HT-29 (cell line): ENCODE results near the gene SPATA46. TPM values are rescaled to one million over a fixed set of nuclear protein-coding genes. Genes with fewer than 3 reads are reported as not detected.
"Not testable (repeated sequence)": the region's sequence is repeated elsewhere in the genome, so short reads cannot be mapped to it uniquely, and the experiment has no call there.

Experiments used
- DNase-seq: peaks from one replicate; pipeline ENCODE4 v3.0.0-alpha.2; 2015; ENCODE audit warnings: low spot score
- total RNA-seq: library from RNA; depleted of rRNA; stranded (reverse); fragments of >200 nt; shearing (Covaris generic); gene quantifications from 2 replicates; pipeline ENCODE4 v1.2.3, GENCODE V29; 2014

Gene SPATA46
- total RNA-seq, 1 experiment from 2014 or later, result not detected

- peak; percentile 53 for DNase-seq
Measured at GRCh38 chr1:162357681-162358266, 18.9 kb downstream of the SPATA46 start.

- no peak for DNase-seq
Measured at GRCh38 chr1:162353702-162354101, 23.0 kb downstream of the SPATA46 start.

- no peak for DNase-seq
Measured at GRCh38 chr1:162353078-162353477, 23.6 kb downstream of the SPATA46 start.

GRCh38 chr1:162351874-162352273, 24.8 kb downstream of the SPATA46 start:
- not testable (repeated sequence) for DNase-seq

GRCh38 chr1:162351246-162351842, 25.3 kb downstream of the SPATA46 start:
- no peak for DNase-seq

GRCh38 chr1:162349635-162350330, 26.9 kb downstream of the SPATA46 start:
- DNase-seq, result peak; percentile 71

GRCh38 chr1:162347281-162347680, 29.4 kb downstream of the SPATA46 start:
- peak; percentile 62 for DNase-seq

- DNase-seq, result no peak
Measured at GRCh38 chr1:162343470-162343869, 33.2 kb downstream of the SPATA46 start.

GRCh38 chr1:162342452-162342983, 34.1 kb downstream of the SPATA46 start:
- no peak for DNase-seq

- no peak for DNase-seq
Measured at GRCh38 chr1:162336621-162337285, 39.9 kb downstream of the SPATA46 start.

GRCh38 chr1:162335126-162335525, 41.5 kb downstream of the SPATA46 start:
- no peak for DNase-seq

GRCh38 chr1:162333991-162334390, 42.7 kb downstream of the SPATA46 start:
- no peak for DNase-seq

GRCh38 chr1:162329826-162330225, 46.8 kb downstream of the SPATA46 start:
- DNase-seq, result no peak

- DNase-seq, result no peak
Measured at GRCh38 chr1:162328512-162328911, 48.1 kb downstream of the SPATA46 start.

GRCh38 chr1:162327788-162328165, 48.9 kb downstream of the SPATA46 start:
- no peak for DNase-seq

- DNase-seq, result no peak
Measured at GRCh38 chr1:162327144-162327787, 49.4 kb downstream of the SPATA46 start.

- no peak for DNase-seq
Measured at GRCh38 chr1:162326559-162326958, 50.1 kb downstream of the SPATA46 start.

GRCh38 chr1:162324396-162324795, 52.3 kb downstream of the SPATA46 start:
- DNase-seq, result no peak
